MM.1S (cell line): ENCODE measurements around the gene JUN.

ENCODE experiments used
- CTCF ChIP-seq: fragments of 300-600 bp; sonication (generic); IDR thresholded peaks from 2 replicates; pipeline ENCODE4 v1.5.1; 2016; ENCODE audit warnings: antibody characterized with exemption, low read length, mixed read lengths
- EZH2phosphoT487 ChIP-seq: fragments of 300-600 bp; sonication (generic); IDR thresholded peaks from 2 replicates; pipeline ENCODE4 v1.6.1; 2018; ENCODE audit warnings: antibody characterized with exemption, low read length

GRCh38 chr1:58786927-58787245 lies 3.0 kb upstream of the JUN start:
- TF ChIP-seq CTCF, result no peak
- no peak for TF ChIP-seq EZH2phosphoT487
